Caki2 (cell line): ENCODE measurements around the gene RNPEPL1. TPM values are rescaled to one million over a fixed set of nuclear protein-coding genes. Genes with fewer than 3 reads are reported as not detected.

Source experiments
- DNase-seq: peaks from one replicate; pipeline ENCODE4 v3.0.0-alpha.2; 2015; ENCODE audit warnings: low read depth
- in situ Hi-C: cut with HindIII; loops from 2 replicates; pipeline ENCODE4 v1.10.0; 2016; ENCODE audit warnings: low sequenced_read_pairs, low pct_unique_long_range_greater_than_20kb, mixed read lengths
- total RNA-seq: library from RNA; depleted of rRNA; stranded (reverse); fragments of >200 nt; shearing (Covaris generic); gene quantifications from 2 replicates; pipeline ENCODE4 v1.2.3, GENCODE V29; 2014; ENCODE audit warnings: low replicate concordance; rRNA removed

Gene RNPEPL1
- total RNA-seq, 1 experiment from 2014 or later, result 7.7 TPM

- no peak for DNase-seq
- in situ Hi-C loops, result no loop called here
Observed at GRCh38 chr2:240628808-240629618, 60.7 kb downstream of the RNPEPL1 start.

GRCh38 chr2:240629619-240629967 lies 61.3 kb downstream of the RNPEPL1 start:
- in situ Hi-C loops, result no loop called here
- no peak for DNase-seq

GRCh38 chr2:240629968-240630770 lies 61.9 kb downstream of the RNPEPL1 start:
- no peak for DNase-seq
- in situ Hi-C loops, result no loop called here

Other genes with a start within 250 kb of the RNPEPL1 start
- gene GPC1, start 132.8 kb upstream of the RNPEPL1 start, total RNA-seq, result 117 and 134 TPM in 2 replicates
- gene ANKMY1, start 10.5 kb upstream of the RNPEPL1 start, total RNA-seq, result 2.4 and 7.5 TPM in 2 replicates
- gene DUSP28, start 8.1 kb upstream of the RNPEPL1 start, total RNA-seq, result 8.9 and 10.8 TPM in 2 replicates
- gene CAPN10, start 18.2 kb downstream of the RNPEPL1 start, total RNA-seq, result 19.7 and 20.5 TPM in 2 replicates
- gene GPR35, start 57.0 kb downstream of the RNPEPL1 start, total RNA-seq, result 1.5 TPM in 1 of 2 replicates, not detected in the other
- gene AQP12B, start 114.4 kb downstream of the RNPEPL1 start, total RNA-seq, result not detected in 2 replicates
- gene AQP12A, start 123.4 kb downstream of the RNPEPL1 start, total RNA-seq, result not detected in 2 replicates